WTC11 (cell line): ENCODE measurements around the gene NPB. TPM values are rescaled to one million over a fixed set of nuclear protein-coding genes. Genes with fewer than 3 reads are reported as not detected.

Source experiments
- ATAC-seq: fragments of 200-7000 bp; cut with Tn5 transposase; 2 replicates; pipeline ENCODE4 v1.10.0; 2021; ENCODE audit warnings: mild to moderate bottlenecking, moderate library complexity
- CTCF ChIA-PET: fragments of 300-600 bp; sonication (Branson Sonifier 250); formaldehyde crosslinking; loops from one replicate; lab custom pipeline; 2021; ENCODE audit warnings: antibody characterized with exemption; lab: Charles Lee
- POLR2A ChIA-PET: fragments of 350-600 bp; sonication (Branson Sonifier 250); formaldehyde crosslinking; loops from one replicate; lab custom pipeline; 2021; ENCODE audit warnings: antibody characterized with exemption; lab: Charles Lee
- DNase-seq: peaks from one replicate; pipeline ENCODE4 v3.0.0; 2021; ENCODE audit warnings: low spot score
- H3K27ac Mint-ChIP-seq: 2 replicates; pipeline ENCODE4 v1.8.0; 2021; ENCODE audit warnings: mixed read lengths
- H3K27me3 Mint-ChIP-seq: 2 replicates; pipeline ENCODE4 v1.8.0; 2021; ENCODE audit warnings: low read depth, mild to moderate bottlenecking, moderate library complexity, mixed read lengths
- H3K36me3 Mint-ChIP-seq: 2 replicates; pipeline ENCODE4 v1.8.0; 2021; ENCODE audit warnings: mixed read lengths
- H3K4me1 Mint-ChIP-seq: 2 replicates; pipeline ENCODE4 v1.8.0; 2022; ENCODE audit warnings: mixed read lengths
- H3K4me3 Mint-ChIP-seq: 2 replicates; pipeline ENCODE4 v1.8.0; 2021; ENCODE audit warnings: mild to moderate bottlenecking, moderate library complexity, mixed read lengths
- H3K9me3 Mint-ChIP-seq: 2 replicates; pipeline ENCODE4 v1.8.0; 2021; ENCODE audit warnings: mixed read lengths
- ESRRA ChIP-seq: sonication (generic); formaldehyde crosslinking; IDR thresholded peaks from 2 replicates; pipeline ENCODE4 v1.8.1; 2022; ENCODE audit warnings: mild to moderate bottlenecking, missing genetic modification reagents, borderline replicate concordance
- FOXK1 ChIP-seq: sonication (generic); formaldehyde crosslinking; IDR thresholded peaks from 2 replicates; pipeline ENCODE4 v1.8.0; 2022; ENCODE audit warnings: mild to moderate bottlenecking, moderate library complexity, missing genetic modification reagents
- FOXP1 ChIP-seq: sonication (generic); formaldehyde crosslinking; IDR thresholded peaks from 2 replicates; pipeline ENCODE4 v1.8.0; 2022; ENCODE audit warnings: missing genetic modification reagents, mild to moderate bottlenecking, moderate library complexity, borderline replicate concordance
- GABPB1 ChIP-seq: sonication (generic); formaldehyde crosslinking; IDR thresholded peaks from 2 replicates; pipeline ENCODE4 v1.8.1; 2023; ENCODE audit warnings: mild to moderate bottlenecking, missing genetic modification reagents
- HMGA2 ChIP-seq: fragments of 250-450 bp; sonication (Bioruptor Pico); IDR thresholded peaks from 2 replicates; pipeline ENCODE4 v1.4.0; 2021; ENCODE audit warnings: mild to moderate bottlenecking, moderate library complexity
- ZBTB21 ChIP-seq: sonication (generic); formaldehyde crosslinking; IDR thresholded peaks from 2 replicates; pipeline ENCODE4 v1.8.1; 2023; ENCODE audit warnings: mild to moderate bottlenecking, missing genetic modification reagents, borderline replicate concordance
- ZNF263 ChIP-seq: sonication (generic); formaldehyde crosslinking; IDR thresholded peaks from 2 replicates; pipeline ENCODE4 v1.8.1; 2022; ENCODE audit warnings: low read depth, mild to moderate bottlenecking, moderate library complexity, missing genetic modification reagents
- total RNA-seq: library from RNA; stranded (reverse); gene quantifications from 3 replicates; pipeline ENCODE4 v1.2.3, GENCODE V29; 2021
- TF ChIP-seq, protein P1 (sequence below): sonication (generic); formaldehyde crosslinking; IDR thresholded peaks from 2 replicates; pipeline ENCODE4 v1.8.0; 2023; ENCODE audit warnings: mild to moderate bottlenecking, missing genetic modification reagents
- TF ChIP-seq, protein P2 (sequence below): sonication (generic); formaldehyde crosslinking; IDR thresholded peaks from 2 replicates; pipeline ENCODE4 v1.8.1; 2023; ENCODE audit warnings: mild to moderate bottlenecking, moderate library complexity, missing genetic modification reagents
- TF ChIP-seq, protein P3 (sequence below): sonication (generic); formaldehyde crosslinking; IDR thresholded peaks from 2 replicates; pipeline ENCODE4 v1.8.1; 2023; ENCODE audit warnings: mild to moderate bottlenecking, missing genetic modification reagents
- TF ChIP-seq, protein P4 (sequence below): sonication (generic); formaldehyde crosslinking; IDR thresholded peaks from 2 replicates; pipeline ENCODE4 v1.8.1; 2022; ENCODE audit warnings: low read depth, missing genetic modification reagents, borderline replicate concordance
- TF ChIP-seq, protein P5 (sequence below): sonication (generic); formaldehyde crosslinking; IDR thresholded peaks from 2 replicates; pipeline ENCODE4 v1.8.1; 2023; ENCODE audit warnings: mild to moderate bottlenecking, missing genetic modification reagents, borderline replicate concordance

The NPB gene
- total RNA-seq, 1 experiment from 2014 or later, result 1.9 TPM

GRCh38 chr17:81902653-81903414 is 796 bp downstream of the NPB start:
- Mint-ChIP-seq H3K9me3 (no peaks in the 10 kb centered on the region), H3K27me3 (peaks cover 13% of the 10 kb centered on the region), H3K4me1 (no peaks in the 10 kb centered on the region), H3K4me3 (peak overlapping the region; percentile 48), H3K36me3 (peaks cover 14% of the 10 kb centered on the region), H3K27ac (no peak overlapping the region)
- POLR2A ChIA-PET, result interaction anchor here (1.5 kb wide), 1 partner anchor 33 kb away, joined by 4 read pairs; no protein-coding TSS in a partner anchor
- DNase-seq, result peak; percentile 54
- CTCF ChIA-PET, result interaction anchor here (0.6 to 1.8 kb wide), 5 partner anchors 11 to 117 kb away, joined by 3 to 5 read pairs (median 3); no protein-coding TSS in a partner anchor
- TF ChIP-seq, protein P1, sequence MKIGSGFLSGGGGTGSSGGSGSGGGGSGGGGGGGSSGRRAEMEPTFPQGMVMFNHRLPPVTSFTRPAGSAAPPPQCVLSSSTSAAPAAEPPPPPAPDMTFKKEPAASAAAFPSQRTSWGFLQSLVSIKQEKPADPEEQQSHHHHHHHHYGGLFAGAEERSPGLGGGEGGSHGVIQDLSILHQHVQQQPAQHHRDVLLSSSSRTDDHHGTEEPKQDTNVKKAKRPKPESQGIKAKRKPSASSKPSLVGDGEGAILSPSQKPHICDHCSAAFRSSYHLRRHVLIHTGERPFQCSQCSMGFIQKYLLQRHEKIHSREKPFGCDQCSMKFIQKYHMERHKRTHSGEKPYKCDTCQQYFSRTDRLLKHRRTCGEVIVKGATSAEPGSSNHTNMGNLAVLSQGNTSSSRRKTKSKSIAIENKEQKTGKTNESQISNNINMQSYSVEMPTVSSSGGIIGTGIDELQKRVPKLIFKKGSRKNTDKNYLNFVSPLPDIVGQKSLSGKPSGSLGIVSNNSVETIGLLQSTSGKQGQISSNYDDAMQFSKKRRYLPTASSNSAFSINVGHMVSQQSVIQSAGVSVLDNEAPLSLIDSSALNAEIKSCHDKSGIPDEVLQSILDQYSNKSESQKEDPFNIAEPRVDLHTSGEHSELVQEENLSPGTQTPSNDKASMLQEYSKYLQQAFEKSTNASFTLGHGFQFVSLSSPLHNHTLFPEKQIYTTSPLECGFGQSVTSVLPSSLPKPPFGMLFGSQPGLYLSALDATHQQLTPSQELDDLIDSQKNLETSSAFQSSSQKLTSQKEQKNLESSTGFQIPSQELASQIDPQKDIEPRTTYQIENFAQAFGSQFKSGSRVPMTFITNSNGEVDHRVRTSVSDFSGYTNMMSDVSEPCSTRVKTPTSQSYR (CRISPR knock-in tag), result 0 out of 2 replicates have a peak, but pooled peaks have one; percentile 18
- TF ChIP-seq ZBTB21 (CRISPR knock-in tag), result no peak
- TF ChIP-seq GABPB1 (CRISPR knock-in tag), result peak; percentile 13; the same call in 1 of the 2 replicates
- TF ChIP-seq, protein P2, sequence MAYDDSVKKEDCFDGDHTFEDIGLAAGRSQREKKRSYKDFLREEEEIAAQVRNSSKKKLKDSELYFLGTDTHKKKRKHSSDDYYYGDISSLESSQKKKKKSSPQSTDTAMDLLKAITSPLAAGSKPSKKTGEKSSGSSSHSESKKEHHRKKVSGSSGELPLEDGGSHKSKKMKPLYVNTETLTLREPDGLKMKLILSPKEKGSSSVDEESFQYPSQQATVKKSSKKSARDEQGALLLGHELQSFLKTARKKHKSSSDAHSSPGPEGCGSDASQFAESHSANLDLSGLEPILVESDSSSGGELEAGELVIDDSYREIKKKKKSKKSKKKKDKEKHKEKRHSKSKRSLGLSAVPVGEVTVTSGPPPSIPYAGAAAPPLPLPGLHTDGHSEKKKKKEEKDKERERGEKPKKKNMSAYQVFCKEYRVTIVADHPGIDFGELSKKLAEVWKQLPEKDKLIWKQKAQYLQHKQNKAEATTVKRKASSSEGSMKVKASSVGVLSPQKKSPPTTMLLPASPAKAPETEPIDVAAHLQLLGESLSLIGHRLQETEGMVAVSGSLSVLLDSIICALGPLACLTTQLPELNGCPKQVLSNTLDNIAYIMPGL, result peak; percentile 5; the same call in 1 of the 2 replicates
- TF ChIP-seq, protein P3, sequence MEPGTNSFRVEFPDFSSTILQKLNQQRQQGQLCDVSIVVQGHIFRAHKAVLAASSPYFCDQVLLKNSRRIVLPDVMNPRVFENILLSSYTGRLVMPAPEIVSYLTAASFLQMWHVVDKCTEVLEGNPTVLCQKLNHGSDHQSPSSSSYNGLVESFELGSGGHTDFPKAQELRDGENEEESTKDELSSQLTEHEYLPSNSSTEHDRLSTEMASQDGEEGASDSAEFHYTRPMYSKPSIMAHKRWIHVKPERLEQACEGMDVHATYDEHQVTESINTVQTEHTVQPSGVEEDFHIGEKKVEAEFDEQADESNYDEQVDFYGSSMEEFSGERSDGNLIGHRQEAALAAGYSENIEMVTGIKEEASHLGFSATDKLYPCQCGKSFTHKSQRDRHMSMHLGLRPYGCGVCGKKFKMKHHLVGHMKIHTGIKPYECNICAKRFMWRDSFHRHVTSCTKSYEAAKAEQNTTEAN (CRISPR knock-in tag), result 0 out of 2 replicates have a peak, but pooled peaks have one; percentile 20
- peak; percentile 44 for ATAC-seq

- 0 out of 2 replicates have a peak, but pooled peaks have one; percentile 2 for TF ChIP-seq GABPB1 (CRISPR knock-in tag)
- TF ChIP-seq, protein P4, sequence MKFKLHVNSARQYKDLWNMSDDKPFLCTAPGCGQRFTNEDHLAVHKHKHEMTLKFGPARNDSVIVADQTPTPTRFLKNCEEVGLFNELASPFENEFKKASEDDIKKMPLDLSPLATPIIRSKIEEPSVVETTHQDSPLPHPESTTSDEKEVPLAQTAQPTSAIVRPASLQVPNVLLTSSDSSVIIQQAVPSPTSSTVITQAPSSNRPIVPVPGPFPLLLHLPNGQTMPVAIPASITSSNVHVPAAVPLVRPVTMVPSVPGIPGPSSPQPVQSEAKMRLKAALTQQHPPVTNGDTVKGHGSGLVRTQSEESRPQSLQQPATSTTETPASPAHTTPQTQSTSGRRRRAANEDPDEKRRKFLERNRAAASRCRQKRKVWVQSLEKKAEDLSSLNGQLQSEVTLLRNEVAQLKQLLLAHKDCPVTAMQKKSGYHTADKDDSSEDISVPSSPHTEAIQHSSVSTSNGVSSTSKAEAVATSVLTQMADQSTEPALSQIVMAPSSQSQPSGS (CRISPR knock-in tag), result no peak
- Mint-ChIP-seq H3K4me3 (no peak overlapping the region), H3K4me1 (no peaks in the 10 kb centered on the region), H3K27ac (no peak overlapping the region), H3K36me3 (peaks cover 8% of the 10 kb centered on the region; the same call in 1 of the 2 replicates), H3K9me3 (no peaks in the 10 kb centered on the region), H3K27me3 (peaks cover 13% of the 10 kb centered on the region)
- ChIA-PET CTCF (interaction anchor here (0.8 to 1.3 kb wide), 2 partner anchors 11 to 34 kb away, joined by 3 to 5 read pairs; no protein-coding TSS in a partner anchor), POLR2A (no interaction called here)
- DNase-seq (no peak), ATAC-seq (no peak)
Measured at GRCh38 chr17:81903415-81903831, 1.4 kb downstream of the NPB start.

GRCh38 chr17:81903896-81904599 is 2.0 kb downstream of the NPB start:
- Mint-ChIP-seq H3K27me3 (peaks cover 13% of the 10 kb centered on the region), H3K4me3 (no peak overlapping the region), H3K27ac (no peak overlapping the region), H3K9me3 (no peaks in the 10 kb centered on the region), H3K36me3 (peaks cover 7% of the 10 kb centered on the region; the same call in 1 of the 2 replicates), H3K4me1 (no peaks in the 10 kb centered on the region)
- DNase-seq (no peak), ATAC-seq (no peak)
- CTCF ChIA-PET, result interaction anchor here (1.3 kb wide), 1 partner anchor 34 kb away, joined by 5 read pairs; no protein-coding TSS in a partner anchor
- POLR2A ChIA-PET, result no interaction called here
- TF ChIP-seq ZNF263 (no peak), HMGA2 (CRISPR knock-in tag) (no peak), FOXP1 (CRISPR knock-in tag) (no peak), FOXK1 (CRISPR knock-in tag) (no peak), ESRRA (CRISPR knock-in tag) (no peak)
- TF ChIP-seq, protein P3 (CRISPR knock-in tag), result no peak
- TF ChIP-seq, protein P5, sequence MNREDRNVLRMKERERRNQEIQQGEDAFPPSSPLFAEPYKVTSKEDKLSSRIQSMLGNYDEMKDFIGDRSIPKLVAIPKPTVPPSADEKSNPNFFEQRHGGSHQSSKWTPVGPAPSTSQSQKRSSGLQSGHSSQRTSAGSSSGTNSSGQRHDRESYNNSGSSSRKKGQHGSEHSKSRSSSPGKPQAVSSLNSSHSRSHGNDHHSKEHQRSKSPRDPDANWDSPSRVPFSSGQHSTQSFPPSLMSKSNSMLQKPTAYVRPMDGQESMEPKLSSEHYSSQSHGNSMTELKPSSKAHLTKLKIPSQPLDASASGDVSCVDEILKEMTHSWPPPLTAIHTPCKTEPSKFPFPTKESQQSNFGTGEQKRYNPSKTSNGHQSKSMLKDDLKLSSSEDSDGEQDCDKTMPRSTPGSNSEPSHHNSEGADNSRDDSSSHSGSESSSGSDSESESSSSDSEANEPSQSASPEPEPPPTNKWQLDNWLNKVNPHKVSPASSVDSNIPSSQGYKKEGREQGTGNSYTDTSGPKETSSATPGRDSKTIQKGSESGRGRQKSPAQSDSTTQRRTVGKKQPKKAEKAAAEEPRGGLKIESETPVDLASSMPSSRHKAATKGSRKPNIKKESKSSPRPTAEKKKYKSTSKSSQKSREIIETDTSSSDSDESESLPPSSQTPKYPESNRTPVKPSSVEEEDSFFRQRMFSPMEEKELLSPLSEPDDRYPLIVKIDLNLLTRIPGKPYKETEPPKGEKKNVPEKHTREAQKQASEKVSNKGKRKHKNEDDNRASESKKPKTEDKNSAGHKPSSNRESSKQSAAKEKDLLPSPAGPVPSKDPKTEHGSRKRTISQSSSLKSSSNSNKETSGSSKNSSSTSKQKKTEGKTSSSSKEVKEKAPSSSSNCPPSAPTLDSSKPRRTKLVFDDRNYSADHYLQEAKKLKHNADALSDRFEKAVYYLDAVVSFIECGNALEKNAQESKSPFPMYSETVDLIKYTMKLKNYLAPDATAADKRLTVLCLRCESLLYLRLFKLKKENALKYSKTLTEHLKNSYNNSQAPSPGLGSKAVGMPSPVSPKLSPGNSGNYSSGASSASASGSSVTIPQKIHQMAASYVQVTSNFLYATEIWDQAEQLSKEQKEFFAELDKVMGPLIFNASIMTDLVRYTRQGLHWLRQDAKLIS (CRISPR knock-in tag), result no peak
